HEK293T (cell line): Measurements from ENCODE around the gene ADGRB3.

Source experiments
- ARNT ChIP-seq: fragments of 450-650 bp; IDR thresholded peaks from 2 replicates; pipeline ENCODE4 v1.6.1; 2017; ENCODE audit warnings: mild to moderate bottlenecking
- BHLHE40 ChIP-seq: fragments of 450-650 bp; IDR thresholded peaks from 2 replicates; pipeline ENCODE4 v1.6.1; 2016; ENCODE audit warnings: mild to moderate bottlenecking, moderate library complexity, borderline replicate concordance
- CTBP1 ChIP-seq: fragments of 450-650 bp; IDR thresholded peaks from 2 replicates; pipeline ENCODE4 v1.6.1; 2016; ENCODE audit warnings: borderline replicate concordance
- ELF4 ChIP-seq: fragments of 450-650 bp; IDR thresholded peaks from 2 replicates; pipeline ENCODE4 v1.6.1; 2017; ENCODE audit warnings: antibody characterized with exemption
- FOXA1 ChIP-seq: fragments of 450-650 bp; IDR thresholded peaks from 2 replicates; pipeline ENCODE4 v1.6.1; 2016; ENCODE audit warnings: mild to moderate bottlenecking
- FOXK2 ChIP-seq: fragments of 450-650 bp; IDR thresholded peaks from 2 replicates; pipeline ENCODE4 v1.6.1; 2016; ENCODE audit warnings: mild to moderate bottlenecking
- FOXM1 ChIP-seq: fragments of 450-650 bp; IDR thresholded peaks from 2 replicates; pipeline ENCODE4 v1.6.1; 2017; ENCODE audit warnings: mild to moderate bottlenecking, borderline replicate concordance
- HDGF ChIP-seq: fragments of 450-650 bp; IDR thresholded peaks from 2 replicates; pipeline ENCODE4 v1.6.1; 2017; ENCODE audit warnings: antibody characterized with exemption, borderline replicate concordance
- L3MBTL2 ChIP-seq: fragments of 450-650 bp; conservative IDR thresholded peaks from 2 replicates; pipeline ENCODE4 v1.6.1; 2016; ENCODE audit warnings: mild to moderate bottlenecking
- NFRKB ChIP-seq: fragments of 450-650 bp; IDR thresholded peaks from 2 replicates; pipeline ENCODE4 v1.6.1; 2016; ENCODE audit warnings: mild to moderate bottlenecking, moderate library complexity
- SP1 ChIP-seq: fragments of 450-650 bp; IDR thresholded peaks from 2 replicates; pipeline ENCODE4 v1.6.1; 2017
- SUZ12 ChIP-seq: fragments of 450-650 bp; IDR thresholded peaks from 2 replicates; pipeline ENCODE4 v1.6.1; 2016; ENCODE audit warnings: mild to moderate bottlenecking
- TARDBP ChIP-seq: fragments of 450-650 bp; IDR thresholded peaks from 2 replicates; pipeline ENCODE4 v1.6.1; 2016
- TF ChIP-seq, protein P1 (sequence below): fragments of 450-650 bp; IDR thresholded peaks from 2 replicates; pipeline ENCODE4 v1.6.1; 2016

DNA sequence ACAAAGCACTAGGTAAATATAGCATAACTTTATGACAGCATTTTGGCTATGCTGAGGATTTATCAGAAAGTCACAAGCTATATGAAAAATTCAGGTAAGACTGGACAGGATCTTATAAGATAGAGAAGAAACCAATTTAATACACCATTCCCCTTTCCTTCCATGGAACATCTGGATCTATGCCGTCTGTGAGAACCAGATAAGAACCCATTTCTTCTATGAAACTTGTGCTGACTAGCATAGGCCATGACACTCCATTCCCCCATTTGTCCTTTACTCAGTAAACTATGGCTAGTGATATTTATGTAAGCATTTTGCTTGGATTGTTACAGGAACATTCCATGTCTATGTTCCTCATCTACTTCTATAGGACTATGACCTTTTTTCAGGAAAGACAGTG lies 437.7 kb downstream of the ADGRB3 start:
- TF ChIP-seq L3MBTL2 (no peak), NFRKB (no peak), CTBP1 (no peak), SP1 (no peak), ARNT (no peak), ELF4 (no peak), HDGF (no peak), FOXM1 (no peak), FOXK2 (no peak), BHLHE40 (no peak), FOXA1 (no peak), SUZ12 (no peak), TARDBP (no peak)
- TF ChIP-seq, protein P1, sequence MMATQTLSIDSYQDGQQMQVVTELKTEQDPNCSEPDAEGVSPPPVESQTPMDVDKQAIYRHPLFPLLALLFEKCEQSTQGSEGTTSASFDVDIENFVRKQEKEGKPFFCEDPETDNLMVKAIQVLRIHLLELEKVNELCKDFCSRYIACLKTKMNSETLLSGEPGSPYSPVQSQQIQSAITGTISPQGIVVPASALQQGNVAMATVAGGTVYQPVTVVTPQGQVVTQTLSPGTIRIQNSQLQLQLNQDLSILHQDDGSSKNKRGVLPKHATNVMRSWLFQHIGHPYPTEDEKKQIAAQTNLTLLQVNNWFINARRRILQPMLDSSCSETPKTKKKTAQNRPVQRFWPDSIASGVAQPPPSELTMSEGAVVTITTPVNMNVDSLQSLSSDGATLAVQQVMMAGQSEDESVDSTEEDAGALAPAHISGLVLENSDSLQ = no peak
